IMR-90 (cell line): Measurements from ENCODE around the gene CBL.

ENCODE experiments used
- CTCF ChIP-seq: conservative IDR thresholded peaks from 2 replicates; pipeline ENCODE4 v1.5.1; 2012; ENCODE audit warnings: mild to moderate bottlenecking, low read depth, low read length, improper control_type of control experiment
- MXI1 ChIP-seq: IDR thresholded peaks from 2 replicates; pipeline ENCODE4 v1.6.1; 2012; ENCODE audit warnings: low read depth, mild to moderate bottlenecking, low read length, moderate library complexity, borderline replicate concordance
- RFX5 ChIP-seq: IDR thresholded peaks from 2 replicates; pipeline ENCODE4 v1.8.0; 2012; ENCODE audit warnings: low read depth, mild to moderate bottlenecking, low read length, moderate library complexity
- USF2 ChIP-seq: fragments of 150-350 bp; IDR thresholded peaks from 2 replicates; pipeline ENCODE4 v1.6.1; 2017; ENCODE audit warnings: mild to moderate bottlenecking, antibody characterized with exemption, low read length, low read depth

GRCh38 chr11:119205080-119205479 lies 1.1 kb upstream of the CBL start:
- TF ChIP-seq CTCF (no peak), USF2 (no peak), RFX5 (no peak), MXI1 (no peak)
